ENCODE data around the gene GIMAP7.

- TF ChIP-seq, protein P1, sequence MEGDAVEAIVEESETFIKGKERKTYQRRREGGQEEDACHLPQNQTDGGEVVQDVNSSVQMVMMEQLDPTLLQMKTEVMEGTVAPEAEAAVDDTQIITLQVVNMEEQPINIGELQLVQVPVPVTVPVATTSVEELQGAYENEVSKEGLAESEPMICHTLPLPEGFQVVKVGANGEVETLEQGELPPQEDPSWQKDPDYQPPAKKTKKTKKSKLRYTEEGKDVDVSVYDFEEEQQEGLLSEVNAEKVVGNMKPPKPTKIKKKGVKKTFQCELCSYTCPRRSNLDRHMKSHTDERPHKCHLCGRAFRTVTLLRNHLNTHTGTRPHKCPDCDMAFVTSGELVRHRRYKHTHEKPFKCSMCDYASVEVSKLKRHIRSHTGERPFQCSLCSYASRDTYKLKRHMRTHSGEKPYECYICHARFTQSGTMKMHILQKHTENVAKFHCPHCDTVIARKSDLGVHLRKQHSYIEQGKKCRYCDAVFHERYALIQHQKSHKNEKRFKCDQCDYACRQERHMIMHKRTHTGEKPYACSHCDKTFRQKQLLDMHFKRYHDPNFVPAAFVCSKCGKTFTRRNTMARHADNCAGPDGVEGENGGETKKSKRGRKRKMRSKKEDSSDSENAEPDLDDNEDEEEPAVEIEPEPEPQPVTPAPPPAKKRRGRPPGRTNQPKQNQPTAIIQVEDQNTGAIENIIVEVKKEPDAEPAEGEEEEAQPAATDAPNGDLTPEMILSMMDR (IDR thresholded peaks at IDR 0.05): no peak
- no peak for TF ChIP-seq POLR2A (IDR thresholded peaks at IDR 0.05)
Measured at GRCh38 chr7:150503155-150503554, 11.5 kb upstream of the GIMAP7 start.

Data from breast epithelium (tissue), 3 donors.